AG09319 (cell line): ENCODE measurements around the gene SYTL1.

Experiments used
- DNase-seq: peaks from one replicate; pipeline ENCODE4 v3.0.0-alpha.2; 2010; ENCODE audit warnings: low read depth; ENCODE audit errors: extremely low read depth
- TF ChIP-seq, protein P1 (sequence below): IDR thresholded peaks from 2 replicates; pipeline ENCODE4 v1.5.1; 2011; ENCODE audit warnings: low read depth, mild to moderate bottlenecking, inconsistent platforms, low read length, moderate library complexity

Gene SYTL1

DNA sequence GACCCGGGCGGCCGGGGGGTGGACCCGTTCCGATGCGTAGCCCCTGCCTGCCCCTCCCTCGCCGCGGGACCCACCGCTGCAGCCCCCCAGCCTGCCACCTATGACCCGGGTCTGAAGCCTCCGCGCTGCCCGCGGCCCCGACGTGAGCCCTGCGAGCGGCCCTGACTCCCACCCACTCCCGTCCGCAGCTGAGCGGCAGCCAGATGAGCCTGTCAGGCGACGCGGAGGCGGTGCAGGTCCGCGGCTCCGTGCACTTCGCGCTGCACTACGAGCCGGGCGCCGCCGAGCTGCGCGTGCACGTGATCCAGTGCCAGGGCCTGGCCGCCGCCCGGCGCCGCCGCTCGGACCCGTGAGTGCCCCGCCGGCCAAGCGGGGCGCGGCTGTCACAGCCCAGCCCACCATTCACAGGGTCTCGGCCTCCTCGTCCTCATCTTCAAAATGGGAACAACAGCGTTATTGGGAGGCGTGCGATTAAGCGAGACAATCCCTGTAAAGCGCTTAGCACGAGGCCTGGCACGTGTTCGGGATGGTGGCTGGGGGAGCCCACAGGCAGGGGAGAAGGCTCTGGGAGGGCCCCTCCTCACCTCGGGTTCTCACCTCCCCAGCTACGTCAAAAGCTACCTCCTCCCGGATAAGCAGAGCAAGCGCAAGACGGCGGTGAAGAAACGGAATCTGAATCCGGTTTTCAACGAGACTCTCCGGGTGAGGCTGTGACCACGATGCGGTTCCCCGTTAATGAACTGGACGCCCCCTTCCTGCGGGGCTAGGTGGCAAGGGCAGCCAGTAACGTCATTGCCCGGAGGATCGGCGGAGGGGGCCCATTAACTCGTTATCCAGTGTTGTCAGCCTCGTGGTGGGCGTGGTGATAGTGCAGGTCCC, 8.2 kb downstream of the SYTL1 start:
- TF ChIP-seq, protein P1, sequence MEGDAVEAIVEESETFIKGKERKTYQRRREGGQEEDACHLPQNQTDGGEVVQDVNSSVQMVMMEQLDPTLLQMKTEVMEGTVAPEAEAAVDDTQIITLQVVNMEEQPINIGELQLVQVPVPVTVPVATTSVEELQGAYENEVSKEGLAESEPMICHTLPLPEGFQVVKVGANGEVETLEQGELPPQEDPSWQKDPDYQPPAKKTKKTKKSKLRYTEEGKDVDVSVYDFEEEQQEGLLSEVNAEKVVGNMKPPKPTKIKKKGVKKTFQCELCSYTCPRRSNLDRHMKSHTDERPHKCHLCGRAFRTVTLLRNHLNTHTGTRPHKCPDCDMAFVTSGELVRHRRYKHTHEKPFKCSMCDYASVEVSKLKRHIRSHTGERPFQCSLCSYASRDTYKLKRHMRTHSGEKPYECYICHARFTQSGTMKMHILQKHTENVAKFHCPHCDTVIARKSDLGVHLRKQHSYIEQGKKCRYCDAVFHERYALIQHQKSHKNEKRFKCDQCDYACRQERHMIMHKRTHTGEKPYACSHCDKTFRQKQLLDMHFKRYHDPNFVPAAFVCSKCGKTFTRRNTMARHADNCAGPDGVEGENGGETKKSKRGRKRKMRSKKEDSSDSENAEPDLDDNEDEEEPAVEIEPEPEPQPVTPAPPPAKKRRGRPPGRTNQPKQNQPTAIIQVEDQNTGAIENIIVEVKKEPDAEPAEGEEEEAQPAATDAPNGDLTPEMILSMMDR, result no peak
- no peak for DNase-seq

DNA sequence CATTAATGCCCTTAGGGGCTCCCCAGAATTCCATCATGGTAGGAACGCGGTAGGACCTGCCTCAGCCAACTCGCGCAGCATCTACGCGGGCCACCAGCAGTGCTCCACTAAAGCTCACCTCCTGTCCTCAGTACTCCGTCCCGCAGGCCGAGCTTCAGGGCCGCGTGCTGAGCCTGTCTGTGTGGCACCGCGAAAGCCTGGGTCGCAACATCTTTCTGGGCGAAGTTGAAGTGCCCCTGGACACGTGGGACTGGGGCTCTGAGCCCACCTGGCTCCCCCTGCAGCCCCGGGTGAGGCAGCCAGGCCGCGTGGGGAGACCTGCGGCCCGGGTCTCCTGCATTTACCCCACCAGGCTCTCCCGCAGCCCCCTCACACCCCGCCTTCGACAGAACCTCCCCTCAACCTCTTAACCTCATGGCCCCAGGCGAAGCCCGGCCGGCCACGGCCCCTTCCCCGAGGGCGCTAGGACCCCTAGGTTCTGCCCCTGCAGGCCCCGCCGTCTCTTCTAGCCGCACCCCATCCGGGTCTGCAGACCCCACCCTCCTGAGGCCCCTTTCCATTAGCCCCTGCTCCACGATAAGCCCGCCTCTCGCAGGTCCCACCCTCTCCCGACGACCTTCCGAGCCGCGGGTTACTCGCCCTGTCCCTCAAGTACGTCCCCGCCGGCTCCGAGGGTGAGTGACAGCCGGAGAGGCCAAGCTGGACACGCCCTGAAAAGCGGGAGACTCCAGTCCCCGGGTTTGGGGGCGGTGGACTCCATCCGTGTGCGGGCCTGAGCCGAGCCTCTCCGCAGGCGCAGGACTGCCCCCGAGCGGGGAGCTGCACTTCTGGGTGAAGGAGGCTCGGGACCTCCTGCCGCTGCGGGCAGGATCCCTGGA, 9.1 kb downstream of the SYTL1 start:
- DNase-seq, result no peak
- TF ChIP-seq, protein P1, result no peak; the same call in 1 of the 2 replicates

DNA sequence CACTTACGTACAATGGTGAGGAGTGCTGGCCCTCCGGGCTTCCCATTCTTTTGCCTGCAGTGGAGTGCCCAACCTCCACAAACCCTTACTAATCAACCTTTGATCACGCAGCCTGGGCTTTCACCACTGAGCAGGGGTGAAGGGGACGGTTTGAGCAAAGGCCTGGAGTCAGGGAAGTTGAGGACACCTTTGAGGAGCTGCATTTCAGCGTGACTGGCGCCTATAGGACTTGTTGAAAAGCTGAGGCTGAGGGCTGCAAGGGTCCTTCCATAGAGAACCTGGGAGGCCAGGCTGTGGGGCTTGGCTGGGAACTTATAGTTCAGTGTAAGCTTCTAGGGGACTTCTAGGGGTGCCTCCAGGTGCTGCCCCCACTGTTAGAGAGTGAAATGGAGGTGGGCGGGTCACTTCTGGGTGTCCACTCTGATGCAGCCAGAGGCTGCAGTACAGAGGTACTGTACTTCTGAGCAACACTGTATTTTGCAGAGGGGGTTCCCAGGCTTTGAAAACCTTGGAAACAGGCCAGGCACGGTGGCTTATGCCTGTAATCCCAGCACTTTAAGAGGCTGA, 9.8 kb downstream of the SYTL1 start:
- DNase-seq, result no peak
- TF ChIP-seq, protein P1, result no peak

DNA sequence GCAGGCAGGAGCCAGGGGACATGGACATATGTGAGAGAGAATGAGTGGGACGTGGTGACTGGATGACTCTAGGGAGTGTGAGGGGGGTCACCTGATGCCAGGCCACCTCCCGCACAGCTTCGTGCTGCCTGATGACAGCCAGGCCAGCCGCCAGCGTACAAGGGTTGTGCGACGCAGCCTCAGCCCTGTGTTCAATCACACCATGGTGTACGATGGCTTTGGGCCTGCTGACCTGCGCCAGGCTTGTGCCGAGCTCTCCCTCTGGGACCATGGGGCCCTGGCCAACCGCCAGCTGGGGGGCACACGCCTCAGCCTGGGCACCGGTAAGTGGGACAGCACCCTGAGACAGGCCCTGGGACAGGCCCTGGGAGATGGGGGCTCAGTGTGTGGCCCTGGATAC, 11.3 kb downstream of the SYTL1 start:
- DNase-seq, result no peak
- TF ChIP-seq, protein P1, result no peak

DNA sequence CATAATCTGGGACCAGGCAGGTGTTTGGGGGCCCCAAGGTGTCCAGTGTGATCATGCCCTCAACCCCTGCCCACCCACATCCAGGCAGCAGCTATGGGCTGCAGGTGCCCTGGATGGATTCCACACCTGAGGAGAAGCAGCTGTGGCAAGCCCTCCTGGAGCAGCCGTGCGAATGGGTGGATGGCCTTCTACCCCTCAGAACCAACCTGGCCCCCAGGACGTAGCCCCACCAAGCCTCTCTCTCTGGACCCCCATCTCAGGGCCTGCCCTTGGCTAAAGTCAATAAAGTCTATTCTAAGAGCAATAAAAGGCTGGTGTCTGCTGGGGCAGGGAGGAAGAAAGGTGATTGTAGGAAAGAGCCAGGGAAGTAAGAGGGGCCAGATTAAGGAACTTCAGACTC, 11.8 kb downstream of the SYTL1 start:
- DNase-seq, result no peak
- TF ChIP-seq, protein P1, result no peak

DNA sequence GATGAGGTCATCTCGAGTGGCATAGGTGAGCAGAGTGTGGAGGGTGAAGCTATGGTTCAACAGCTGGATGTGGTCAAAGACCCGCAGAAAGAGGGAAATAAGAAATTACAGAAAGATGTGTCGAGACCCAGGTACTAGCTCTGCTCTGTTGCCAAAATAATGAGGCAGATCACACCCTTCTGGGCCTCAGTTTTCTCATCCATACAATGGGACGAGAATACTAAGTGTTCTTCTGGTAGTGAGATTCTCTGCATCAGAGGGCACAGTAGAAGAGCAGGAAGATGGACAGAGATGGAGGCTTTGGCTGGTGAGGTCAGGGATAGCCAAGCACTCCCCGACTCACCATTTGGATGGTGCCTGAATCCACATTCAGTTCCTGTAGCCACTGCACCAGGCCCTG, 13.9 kb downstream of the SYTL1 start:
- TF ChIP-seq, protein P1, result no peak
- no peak for DNase-seq
